ENCODE measurements around the gene KIF13A.
"Not testable (repeated sequence)": the region's sequence is repeated elsewhere in the genome, so short reads cannot be mapped to it uniquely, and the experiment has no call there.

Gene KIF13A

DNA sequence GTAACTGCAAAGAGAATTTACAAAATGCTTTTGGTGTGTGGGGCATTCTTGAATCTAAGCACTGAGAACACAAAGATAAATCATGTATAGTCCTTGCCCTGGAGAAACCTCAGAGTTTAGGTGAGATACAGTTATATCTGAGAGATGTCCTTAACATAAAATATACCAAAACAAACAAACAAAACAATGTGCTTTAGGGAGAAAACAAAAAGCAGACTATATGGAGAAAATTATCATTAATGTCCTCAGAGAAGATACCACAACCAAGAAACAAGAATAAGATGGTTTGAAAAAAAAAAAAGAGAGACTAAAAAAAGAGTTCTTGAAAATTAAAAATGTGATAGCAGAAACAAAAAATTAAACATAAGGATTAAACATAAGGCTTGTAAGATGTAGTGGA lies 8.0 kb downstream of the KIF13A start:
- Histone ChIP-seq H3F3A (ENCODE audit: insufficient read depth, low read length) (no peaks in the 10 kb centered on the region), H3K36me3 (replicated peaks; ENCODE audit: insufficient read depth, low read length) (no peaks in the 10 kb centered on the region), H3K27me3 (replicated peaks; ENCODE audit: insufficient read depth, low read length) (no peaks in the 10 kb centered on the region), H3K9me2 (replicated peaks; ENCODE audit: insufficient read depth, low read length) (no peaks in the 10 kb centered on the region), H3K9ac (ENCODE audit: low read length) (no peak overlapping the region), H3K79me2 (ENCODE audit: low read length) (no peaks in the 10 kb centered on the region), H2AFZ (ENCODE audit: low read length) (no peak overlapping the region), H3K4me2 (ENCODE audit: low read depth, low read length) (no peak overlapping the region), H4K20me1 (ENCODE audit: insufficient read depth, low read length) (no peaks in the 10 kb centered on the region), H3K4me3 (ENCODE audit: low read length) (no peak overlapping the region), H3K27ac (ENCODE audit: low read length) (no peak overlapping the region), H3K9me3 (replicated peaks; ENCODE audit: insufficient read depth, low read length) (no peaks in the 10 kb centered on the region), H3K4me1 (ENCODE audit: low read length) (no peaks in the 10 kb centered on the region)
- no peak for DNase-seq
- TF ChIP-seq, protein P1, sequence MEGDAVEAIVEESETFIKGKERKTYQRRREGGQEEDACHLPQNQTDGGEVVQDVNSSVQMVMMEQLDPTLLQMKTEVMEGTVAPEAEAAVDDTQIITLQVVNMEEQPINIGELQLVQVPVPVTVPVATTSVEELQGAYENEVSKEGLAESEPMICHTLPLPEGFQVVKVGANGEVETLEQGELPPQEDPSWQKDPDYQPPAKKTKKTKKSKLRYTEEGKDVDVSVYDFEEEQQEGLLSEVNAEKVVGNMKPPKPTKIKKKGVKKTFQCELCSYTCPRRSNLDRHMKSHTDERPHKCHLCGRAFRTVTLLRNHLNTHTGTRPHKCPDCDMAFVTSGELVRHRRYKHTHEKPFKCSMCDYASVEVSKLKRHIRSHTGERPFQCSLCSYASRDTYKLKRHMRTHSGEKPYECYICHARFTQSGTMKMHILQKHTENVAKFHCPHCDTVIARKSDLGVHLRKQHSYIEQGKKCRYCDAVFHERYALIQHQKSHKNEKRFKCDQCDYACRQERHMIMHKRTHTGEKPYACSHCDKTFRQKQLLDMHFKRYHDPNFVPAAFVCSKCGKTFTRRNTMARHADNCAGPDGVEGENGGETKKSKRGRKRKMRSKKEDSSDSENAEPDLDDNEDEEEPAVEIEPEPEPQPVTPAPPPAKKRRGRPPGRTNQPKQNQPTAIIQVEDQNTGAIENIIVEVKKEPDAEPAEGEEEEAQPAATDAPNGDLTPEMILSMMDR (IDR thresholded peaks at IDR 0.05; ENCODE audit: low read length): no peak
- TF ChIP-seq EZH2 (optimal IDR thresholded peaks at IDR 0.05; ENCODE audit: low read depth, low read length): no peak
- no peak for TF ChIP-seq EZH2phosphoT487 (IDR thresholded peaks at IDR 0.05; ENCODE audit: low read length)

DNA sequence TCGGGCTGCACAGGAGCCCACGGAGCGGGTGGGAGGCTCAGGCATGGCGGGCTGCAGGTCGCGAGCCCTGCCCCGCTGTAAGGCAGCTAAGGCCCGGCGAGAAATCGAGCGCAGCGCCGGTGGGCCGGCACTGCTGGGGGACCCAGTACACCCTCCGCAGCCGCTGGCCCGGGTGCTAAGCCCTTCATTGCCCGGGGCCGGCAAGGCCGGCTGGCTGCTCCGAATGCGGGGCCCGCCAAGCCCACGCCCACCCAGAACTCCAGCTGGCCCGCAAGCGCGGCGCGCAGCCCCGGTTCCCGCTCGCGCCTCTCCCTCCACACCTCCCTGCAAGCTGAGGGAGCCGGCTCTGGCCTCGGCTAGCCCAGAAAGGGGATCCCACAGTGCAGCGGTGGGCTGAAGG lies 11.2 kb downstream of the KIF13A start:
- not testable (repeated sequence) for H3K4me3 ChIP-seq (ENCODE audit: low read length); H3K9me2 ChIP-seq (replicated peaks; ENCODE audit: insufficient read depth, low read length); H3K9ac ChIP-seq (ENCODE audit: low read length); H3K4me1 ChIP-seq (ENCODE audit: low read length); H3K27ac ChIP-seq (ENCODE audit: low read length); H3F3A ChIP-seq (ENCODE audit: insufficient read depth, low read length); H3K9me3 ChIP-seq (replicated peaks; ENCODE audit: insufficient read depth, low read length); H3K79me2 ChIP-seq (ENCODE audit: low read length); H2AFZ ChIP-seq (ENCODE audit: low read length); H4K20me1 ChIP-seq (ENCODE audit: insufficient read depth, low read length); DNase-seq; H3K36me3 ChIP-seq (replicated peaks; ENCODE audit: insufficient read depth, low read length); H3K27me3 ChIP-seq (replicated peaks; ENCODE audit: insufficient read depth, low read length); H3K4me2 ChIP-seq (ENCODE audit: low read depth, low read length)

DNA sequence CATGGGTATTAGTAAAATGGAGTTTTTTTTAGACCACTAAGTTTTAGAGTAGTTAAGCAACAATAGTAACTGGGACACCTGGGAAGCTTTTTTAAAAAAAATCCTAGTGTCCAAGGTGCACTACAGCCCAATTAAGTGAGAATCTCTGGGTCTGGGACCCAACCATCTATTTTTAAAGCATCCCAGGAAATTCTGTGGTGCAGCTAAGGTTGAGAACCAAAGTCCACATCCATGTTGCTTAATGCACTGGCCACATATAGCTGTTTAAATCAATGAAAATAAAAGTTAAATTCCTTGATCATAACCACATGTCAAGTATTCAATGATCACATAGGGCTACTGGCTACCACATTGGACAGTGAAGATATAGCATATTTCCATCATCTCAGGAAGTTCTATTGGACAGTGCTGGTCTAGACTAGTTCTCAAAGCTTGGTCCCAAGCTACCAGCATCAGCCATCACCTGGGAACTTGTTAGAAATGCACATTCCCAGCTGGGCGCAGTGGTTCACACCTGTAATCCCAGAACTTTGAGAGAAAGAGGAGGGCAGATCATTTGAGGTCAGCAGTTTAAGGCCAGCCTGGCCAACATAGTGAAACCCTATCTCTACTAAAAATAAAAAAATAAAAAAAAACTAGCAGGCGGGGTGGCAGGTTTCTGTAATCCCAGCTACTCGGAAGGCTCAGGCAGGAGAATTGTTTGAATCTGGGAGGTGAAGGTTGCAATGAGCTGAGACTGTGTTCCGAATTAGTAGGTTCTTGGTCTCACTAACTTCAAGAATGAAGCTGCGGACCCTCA lies 12.7 kb downstream of the KIF13A start:
- Histone ChIP-seq H3K9me3 (replicated peaks; ENCODE audit: insufficient read depth, low read length) (no peaks in the 10 kb centered on the region), H3K4me2 (ENCODE audit: low read depth, low read length) (no peak overlapping the region), H2AFZ (ENCODE audit: low read length) (no peak overlapping the region), H3K9me2 (replicated peaks; ENCODE audit: insufficient read depth, low read length) (no peaks in the 10 kb centered on the region), H3K9ac (ENCODE audit: low read length) (no peak overlapping the region), H4K20me1 (ENCODE audit: insufficient read depth, low read length) (no peaks in the 10 kb centered on the region), H3K4me1 (ENCODE audit: low read length) (no peaks in the 10 kb centered on the region), H3K27ac (ENCODE audit: low read length) (no peak overlapping the region), H3K36me3 (replicated peaks; ENCODE audit: insufficient read depth, low read length) (no peaks in the 10 kb centered on the region), H3F3A (ENCODE audit: insufficient read depth, low read length) (no peaks in the 10 kb centered on the region), H3K79me2 (ENCODE audit: low read length) (no peaks in the 10 kb centered on the region), H3K4me3 (ENCODE audit: low read length) (no peak overlapping the region), H3K27me3 (replicated peaks; ENCODE audit: insufficient read depth, low read length) (no peaks in the 10 kb centered on the region)
- DNase-seq: no peak
- TF ChIP-seq EZH2 (optimal IDR thresholded peaks at IDR 0.05; ENCODE audit: low read depth, low read length) (no peak), EZH2phosphoT487 (IDR thresholded peaks at IDR 0.05; ENCODE audit: low read length) (no peak)
- TF ChIP-seq, protein P1 (IDR thresholded peaks at IDR 0.05; ENCODE audit: low read length): no peak

DNA sequence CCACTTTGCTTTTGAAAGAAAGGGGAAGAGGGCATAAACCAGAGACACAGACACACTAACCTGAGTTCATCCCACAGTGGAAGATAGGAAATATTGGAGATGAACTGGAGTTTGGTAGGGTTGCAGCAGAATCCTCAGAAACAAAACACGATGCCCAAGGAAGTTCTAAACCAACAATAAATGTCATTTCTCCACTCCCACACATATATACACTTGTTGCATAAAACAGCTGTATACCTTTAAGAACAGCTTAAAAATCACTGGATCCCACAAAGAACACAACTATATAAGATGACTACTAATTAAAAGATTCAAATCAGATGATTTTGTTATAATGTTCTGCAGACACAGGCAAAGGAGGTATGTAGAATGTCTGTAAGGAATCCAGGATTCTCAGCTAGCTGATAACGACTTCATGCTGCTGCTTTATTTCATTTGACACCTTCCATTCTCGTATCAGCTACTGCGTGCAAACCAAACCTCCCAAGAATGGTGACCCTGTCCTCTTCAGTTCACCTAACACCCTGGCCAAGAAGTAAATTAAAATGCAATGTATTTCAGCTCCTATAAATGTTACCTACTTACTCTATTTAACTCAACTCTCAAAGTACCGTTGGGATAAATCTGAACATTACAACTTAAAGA lies 14.3 kb downstream of the KIF13A start:
- Histone ChIP-seq H3K9me2 (replicated peaks; ENCODE audit: insufficient read depth, low read length) (no peaks in the 10 kb centered on the region), H3K9ac (ENCODE audit: low read length) (no peak overlapping the region), H3K4me1 (ENCODE audit: low read length) (no peaks in the 10 kb centered on the region), H3K9me3 (replicated peaks; ENCODE audit: insufficient read depth, low read length) (no peaks in the 10 kb centered on the region), H3K36me3 (replicated peaks; ENCODE audit: insufficient read depth, low read length) (no peaks in the 10 kb centered on the region), H3F3A (ENCODE audit: insufficient read depth, low read length) (no peaks in the 10 kb centered on the region), H4K20me1 (ENCODE audit: insufficient read depth, low read length) (no peaks in the 10 kb centered on the region), H3K4me3 (ENCODE audit: low read length) (no peak overlapping the region), H2AFZ (ENCODE audit: low read length) (no peak overlapping the region), H3K79me2 (ENCODE audit: low read length) (no peaks in the 10 kb centered on the region), H3K4me2 (ENCODE audit: low read depth, low read length) (no peak overlapping the region), H3K27ac (ENCODE audit: low read length) (no peak overlapping the region), H3K27me3 (replicated peaks; ENCODE audit: insufficient read depth, low read length) (no peaks in the 10 kb centered on the region)
- TF ChIP-seq EZH2phosphoT487 (IDR thresholded peaks at IDR 0.05; ENCODE audit: low read length) (no peak), EZH2 (optimal IDR thresholded peaks at IDR 0.05; ENCODE audit: low read depth, low read length) (no peak)
- TF ChIP-seq, protein P1 (IDR thresholded peaks at IDR 0.05; ENCODE audit: low read length): no peak
- DNase-seq: no peak

All from MM.1S (cell line).